ENCODE measurements around the gene KCTD4. TPM values are rescaled to one million over a fixed set of nuclear protein-coding genes. Genes with fewer than 3 reads are reported as not detected.
"Not testable (repeated sequence)": the region's sequence is repeated elsewhere in the genome, so short reads cannot be mapped to it uniquely, and the experiment has no call there.

KCTD4 gene
- polyA plus RNA-seq, 3 donors = 0.12 TPM; not detected in 2

DNA sequence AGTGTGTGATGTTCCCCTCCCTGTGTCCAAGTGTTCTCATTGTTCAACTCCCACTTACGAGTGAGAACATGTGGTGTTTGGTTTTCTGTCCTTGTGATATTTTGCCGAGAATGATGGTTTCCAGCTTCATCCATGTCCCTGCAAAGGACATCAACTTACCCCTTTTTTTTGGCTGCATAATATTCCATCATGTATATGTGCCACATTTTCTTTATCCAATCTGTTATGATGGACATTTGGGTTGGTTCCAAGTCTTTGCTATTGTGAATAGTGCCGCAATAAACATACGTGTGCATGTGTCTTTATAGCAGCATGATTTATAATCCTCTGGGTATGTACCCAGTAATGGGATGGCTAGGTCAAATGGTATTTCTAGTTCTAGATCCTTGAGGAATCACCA is 11.8 kb downstream of the KCTD4 start:
- H2AFZ ChIP-seq (ENCODE audit: insufficient read depth, low read depth, low read length, poor library complexity, severe bottlenecking); H3K27me3 Mint-ChIP-seq (ENCODE audit: low read depth in 3 of 3); H3K27ac Mint-ChIP-seq; DNase-seq; H3K27ac ChIP-seq (ENCODE audit: low read depth in 1 of 2, low read length in 2 of 2); intact Hi-C loops (cut with micrococcal nuclease); H3K27me3 ChIP-seq (ENCODE audit: control insufficient read depth in 2 of 2, insufficient read depth in 2 of 2, low read length in 2 of 2); H3K4me1 Mint-ChIP-seq; H3K9me3 Mint-ChIP-seq; H3K4me3 ChIP-seq (replicated peaks in 1 of 3; ENCODE audit: low read depth in 2 of 3, low read length in 3 of 3); H3K9ac ChIP-seq (ENCODE audit: insufficient read depth, low read length, poor library complexity, severe bottlenecking); H3K4me3 Mint-ChIP-seq; H3K4me1 ChIP-seq (ENCODE audit: control insufficient read depth in 1 of 2, insufficient read depth in 2 of 2, low read length in 2 of 2); H4K20me1 ChIP-seq (ENCODE audit: insufficient read depth, low read length); H3K9me3 ChIP-seq (replicated peaks in 1 of 2; ENCODE audit: control insufficient read depth in 1 of 2, insufficient read depth in 1 of 2, low read length in 2 of 2); H3K79me2 ChIP-seq (ENCODE audit: insufficient read depth, low read length); H3K4me2 ChIP-seq (replicated peaks; ENCODE audit: extremely low read depth, low read length, poor library complexity, severe bottlenecking): not testable (repeated sequence)
- H3K36me3 ChIP-seq (replicated peaks in 1 of 2; ENCODE audit: control insufficient read depth in 1 of 2, insufficient read depth in 2 of 2, low read length in 2 of 2) = peaks cover 0 to 18% of the 10 kb centered on the region in 2 donors
- H3K36me3 Mint-ChIP-seq = peaks cover 16 to 17% of the 10 kb centered on the region in 2 donors
- WGBS (ENCODE audit: insufficient coverage) = no CpG with 5 or more reads among the region's 4 CpGs

DNA sequence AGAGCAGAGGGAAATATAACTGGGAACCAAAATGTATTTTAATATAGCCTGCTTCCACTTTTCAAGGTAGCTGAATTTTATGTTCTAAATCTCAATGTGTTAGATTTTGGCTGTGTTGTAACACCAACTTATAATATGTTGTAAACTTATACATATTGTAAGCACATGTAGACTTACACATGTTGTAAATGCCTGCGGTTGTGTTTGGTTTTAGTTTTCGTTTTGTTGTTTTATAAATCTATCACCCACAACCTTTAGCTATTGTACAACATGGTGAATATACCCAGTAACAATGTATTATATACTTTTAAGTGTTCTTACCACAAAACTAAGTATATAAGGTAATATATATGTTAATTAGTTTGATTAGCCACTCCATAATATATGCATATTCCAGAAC is 15.6 kb downstream of the KCTD4 start:
- no peaks in the 10 kb centered on the region for H3K79me2 ChIP-seq (ENCODE audit: insufficient read depth, low read length)
- no peaks in the 10 kb centered on the region for H3K9me3 ChIP-seq (replicated peaks in 1 of 2; ENCODE audit: control insufficient read depth in 1 of 2, insufficient read depth in 1 of 2, low read length in 2 of 2)
- H3K9me3 Mint-ChIP-seq = peaks cover 0 to 4% (median 3%) of the 10 kb centered on the region in 7 donors
- peaks cover 0 to 1% (median 0%) of the 10 kb centered on the region in 3 donors for H3K27me3 Mint-ChIP-seq (ENCODE audit: low read depth in 3 of 3)
- no peaks in the 10 kb centered on the region for H4K20me1 ChIP-seq (ENCODE audit: insufficient read depth, low read length)
- no peaks in the 10 kb centered on the region for H3K4me1 Mint-ChIP-seq
- no peaks in the 10 kb centered on the region for H3K4me1 ChIP-seq (ENCODE audit: control insufficient read depth in 1 of 2, insufficient read depth in 2 of 2, low read length in 2 of 2)
- TF ChIP-seq, protein P1, sequence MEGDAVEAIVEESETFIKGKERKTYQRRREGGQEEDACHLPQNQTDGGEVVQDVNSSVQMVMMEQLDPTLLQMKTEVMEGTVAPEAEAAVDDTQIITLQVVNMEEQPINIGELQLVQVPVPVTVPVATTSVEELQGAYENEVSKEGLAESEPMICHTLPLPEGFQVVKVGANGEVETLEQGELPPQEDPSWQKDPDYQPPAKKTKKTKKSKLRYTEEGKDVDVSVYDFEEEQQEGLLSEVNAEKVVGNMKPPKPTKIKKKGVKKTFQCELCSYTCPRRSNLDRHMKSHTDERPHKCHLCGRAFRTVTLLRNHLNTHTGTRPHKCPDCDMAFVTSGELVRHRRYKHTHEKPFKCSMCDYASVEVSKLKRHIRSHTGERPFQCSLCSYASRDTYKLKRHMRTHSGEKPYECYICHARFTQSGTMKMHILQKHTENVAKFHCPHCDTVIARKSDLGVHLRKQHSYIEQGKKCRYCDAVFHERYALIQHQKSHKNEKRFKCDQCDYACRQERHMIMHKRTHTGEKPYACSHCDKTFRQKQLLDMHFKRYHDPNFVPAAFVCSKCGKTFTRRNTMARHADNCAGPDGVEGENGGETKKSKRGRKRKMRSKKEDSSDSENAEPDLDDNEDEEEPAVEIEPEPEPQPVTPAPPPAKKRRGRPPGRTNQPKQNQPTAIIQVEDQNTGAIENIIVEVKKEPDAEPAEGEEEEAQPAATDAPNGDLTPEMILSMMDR (IDR thresholded peaks at IDR 0.05) = no peak
- H2AFZ ChIP-seq (ENCODE audit: insufficient read depth, low read depth, low read length, poor library complexity, severe bottlenecking) = no peak overlapping the region
- H3K36me3 ChIP-seq (replicated peaks in 1 of 2; ENCODE audit: control insufficient read depth in 1 of 2, insufficient read depth in 2 of 2, low read length in 2 of 2) = peaks cover 2 to 38% of the 10 kb centered on the region in 2 donors
- no CpG with 5 or more reads among the region's 2 CpGs for WGBS (ENCODE audit: insufficient coverage)
- no peak for DNase-seq
- no peak overlapping the region for H3K4me3 ChIP-seq (replicated peaks in 1 of 3; ENCODE audit: low read depth in 2 of 3, low read length in 3 of 3)
- no peak overlapping the region for H3K27ac ChIP-seq (ENCODE audit: low read depth in 1 of 2, low read length in 2 of 2)
- H3K4me2 ChIP-seq (replicated peaks; ENCODE audit: extremely low read depth, low read length, poor library complexity, severe bottlenecking) = no peak overlapping the region
- H3K9ac ChIP-seq (ENCODE audit: insufficient read depth, low read length, poor library complexity, severe bottlenecking) = no peak overlapping the region
- no peak overlapping the region for H3K27ac Mint-ChIP-seq
- H3K36me3 Mint-ChIP-seq = peaks cover 30 to 45% of the 10 kb centered on the region in 2 donors
- no peak overlapping the region for H3K4me3 Mint-ChIP-seq
- H3K27me3 ChIP-seq (ENCODE audit: control insufficient read depth in 2 of 2, insufficient read depth in 2 of 2, low read length in 2 of 2) = no peaks in the 10 kb centered on the region
- intact Hi-C loops (cut with micrococcal nuclease) = no loop called here

Measured in CD14-positive monocyte (primary cell).